ENCODE measurements around the gene WDR17.
"Not testable (repeated sequence)": the region's sequence is repeated elsewhere in the genome, so short reads cannot be mapped to it uniquely, and the experiment has no call there.

WDR17 gene

DNA sequence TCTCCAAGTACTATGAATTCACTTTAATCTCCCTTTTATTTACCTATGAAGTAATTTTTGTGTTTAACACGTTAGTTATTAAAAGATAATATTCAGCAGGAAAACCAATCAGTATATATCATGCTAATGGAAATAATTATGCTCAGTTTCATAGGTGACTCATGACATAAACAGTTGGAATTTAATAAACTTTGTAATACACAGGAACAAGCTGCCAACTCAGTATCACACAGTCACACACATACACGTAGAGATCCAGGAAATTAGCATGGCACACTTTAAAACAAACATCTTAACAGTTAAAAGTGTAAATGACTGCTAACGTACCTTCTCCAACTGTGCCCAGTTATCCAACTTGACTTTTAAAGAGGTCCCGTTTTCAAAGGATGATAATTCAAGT, 127.5 kb downstream of the WDR17 start:
- no peak for DNase-seq (ENCODE audit: low spot score)

DNA sequence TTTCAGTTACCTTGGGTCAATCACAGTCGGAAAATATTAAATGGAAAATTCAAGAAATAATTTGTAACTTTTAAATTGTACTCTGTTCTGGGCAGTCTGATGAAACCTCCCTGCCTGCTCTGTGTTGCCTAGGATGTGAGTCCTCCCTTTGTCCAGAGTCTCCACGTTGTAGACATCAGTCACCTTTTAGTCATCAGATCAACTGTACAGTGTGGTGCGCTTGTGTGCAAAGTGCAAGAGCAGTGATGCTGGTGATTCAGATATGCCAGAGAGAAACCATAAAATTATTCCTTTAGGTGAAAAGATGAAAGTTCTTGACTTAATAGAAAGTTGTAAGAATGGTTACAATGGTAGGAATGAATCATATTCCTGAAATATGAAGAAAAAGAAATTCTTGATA, 128.3 kb downstream of the WDR17 start:
- DNase-seq (ENCODE audit: low spot score): no peak

DNA sequence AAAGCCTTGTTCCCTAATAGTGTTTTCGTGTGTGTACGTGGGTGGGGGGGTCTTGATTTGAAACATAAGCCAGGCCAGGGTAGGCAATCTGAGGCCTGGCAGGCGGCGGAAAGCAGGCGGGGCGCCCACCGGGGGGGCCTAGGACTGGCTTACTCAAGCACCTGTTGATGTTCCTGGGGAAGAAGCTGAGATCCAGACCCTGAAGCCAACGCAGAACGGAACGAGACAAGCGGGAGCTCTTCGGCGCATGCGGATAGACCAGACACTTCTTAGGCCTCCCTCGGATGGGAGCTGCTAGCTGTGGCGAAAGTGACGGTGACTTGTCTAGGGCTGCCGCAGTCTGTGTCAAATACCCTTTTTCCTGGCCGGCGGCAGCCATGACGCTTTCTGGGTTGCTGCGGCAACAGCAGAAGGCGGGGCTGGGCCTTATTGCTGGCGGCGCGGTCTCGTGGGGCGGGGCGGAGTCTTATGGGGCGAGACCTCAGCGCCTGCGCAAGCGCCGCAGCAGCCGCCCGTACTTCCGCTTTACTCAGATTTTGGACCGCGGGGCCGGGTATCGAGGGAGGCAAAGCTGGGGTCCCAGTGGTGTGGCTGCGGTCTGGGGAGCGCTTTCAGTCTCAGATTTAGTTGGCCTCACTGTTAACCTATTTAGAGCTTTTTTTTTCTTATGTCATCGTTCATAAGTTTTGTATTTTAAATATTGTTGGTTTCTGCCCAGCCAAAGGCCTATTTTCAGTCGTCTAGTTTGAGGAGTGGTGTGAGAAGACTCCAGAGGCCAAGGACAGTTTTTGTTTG, 129.7 kb downstream of the WDR17 start, which contains the start of gene SPATA4:
Gene SPATA4 (minus strand): TSS at position 402 of the 795 bp plus-strand sequence. CDS start 23 bp downstream, at position 379.
- DNase-seq (ENCODE audit: low spot score): peak; percentile 92

DNA sequence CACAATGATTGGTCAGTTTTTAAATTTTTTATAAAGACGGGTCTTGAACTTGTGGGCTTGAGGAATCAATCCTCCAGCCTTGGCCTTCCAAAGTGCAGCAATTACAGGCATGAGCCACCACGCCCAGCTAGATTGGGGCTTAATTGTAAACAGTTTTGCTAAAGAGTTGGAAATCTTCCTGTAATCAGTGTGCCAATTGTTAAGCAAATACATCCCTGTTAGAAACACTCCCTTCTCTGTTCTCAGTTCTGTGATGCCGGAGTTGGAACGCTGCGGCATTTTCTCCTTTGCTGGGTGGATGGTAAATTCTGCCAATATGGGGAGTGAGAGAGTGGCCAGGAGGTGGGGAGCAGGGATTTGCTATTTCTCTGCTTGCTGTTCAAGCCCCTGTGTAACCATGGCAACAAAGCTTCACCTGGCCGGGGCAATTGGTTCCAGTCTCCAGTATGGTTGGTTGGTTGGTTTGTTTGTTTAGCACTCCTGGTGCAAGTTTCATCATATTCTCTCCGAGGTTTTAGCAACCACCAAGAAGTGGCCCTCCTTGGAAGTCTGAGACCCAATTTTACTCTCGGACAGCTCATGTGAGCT, 132.8 kb downstream of the WDR17 start:
- no peak for DNase-seq (ENCODE audit: low spot score)

DNA sequence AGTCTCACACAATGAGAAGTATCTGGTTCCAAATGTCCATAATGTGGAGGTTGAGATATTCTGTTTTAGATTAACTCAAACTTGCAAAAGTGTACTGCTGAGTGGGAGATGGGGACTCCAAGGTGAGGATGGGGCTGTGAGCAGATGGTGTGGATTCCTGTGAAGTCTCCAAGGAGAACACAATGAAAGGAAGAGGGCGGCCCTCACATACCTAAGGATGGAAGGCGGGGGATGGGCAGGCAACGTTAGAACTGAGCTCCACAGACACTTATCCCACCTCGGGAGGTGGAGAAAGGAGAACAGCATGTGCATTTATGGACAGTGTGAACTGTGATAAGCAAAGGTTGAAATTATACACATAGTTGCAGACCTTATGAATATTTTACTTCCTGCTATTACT, 139.7 kb downstream of the WDR17 start:
- DNase-seq (ENCODE audit: low spot score): no peak

DNA sequence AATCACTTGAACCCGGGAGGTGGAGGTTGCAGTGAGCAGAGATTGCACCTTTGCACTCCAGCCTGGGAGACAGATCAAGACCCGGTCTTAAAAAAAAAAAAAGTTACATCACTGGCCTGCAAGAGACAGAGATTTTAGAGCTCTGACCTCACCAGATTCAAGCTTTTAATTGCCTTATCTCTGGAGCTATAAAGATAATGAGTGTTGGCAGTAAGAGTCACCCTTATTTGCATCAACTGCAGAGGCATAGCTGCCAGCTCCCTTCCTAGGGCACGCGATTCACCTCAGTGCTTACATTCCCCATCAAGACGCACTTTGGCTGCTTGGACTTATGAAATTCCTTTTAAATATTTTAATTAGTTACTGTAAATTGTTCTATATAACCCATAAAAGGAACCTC, 142.2 kb downstream of the WDR17 start:
- no peak for DNase-seq (ENCODE audit: low spot score)

DNA sequence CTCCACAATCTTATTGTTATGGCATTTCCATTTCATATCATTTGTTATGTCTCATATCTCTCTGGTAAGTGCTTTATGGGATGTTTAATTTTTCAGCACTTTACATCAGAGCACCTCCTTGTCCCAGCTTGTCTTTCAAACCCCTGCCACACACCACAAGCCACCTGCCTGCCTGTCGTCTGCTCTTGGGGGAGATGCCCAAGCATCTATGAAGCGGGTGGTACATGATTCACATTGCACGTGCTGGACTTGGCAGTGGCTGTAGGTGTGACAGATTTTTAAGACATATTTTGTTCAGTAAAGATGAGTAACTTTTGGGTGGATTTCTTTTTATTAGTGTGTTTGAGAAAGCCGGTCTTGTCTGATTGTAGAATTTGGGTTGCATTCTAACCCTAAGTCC, 143.9 kb downstream of the WDR17 start:
- no peak for DNase-seq (ENCODE audit: low spot score)

DNA sequence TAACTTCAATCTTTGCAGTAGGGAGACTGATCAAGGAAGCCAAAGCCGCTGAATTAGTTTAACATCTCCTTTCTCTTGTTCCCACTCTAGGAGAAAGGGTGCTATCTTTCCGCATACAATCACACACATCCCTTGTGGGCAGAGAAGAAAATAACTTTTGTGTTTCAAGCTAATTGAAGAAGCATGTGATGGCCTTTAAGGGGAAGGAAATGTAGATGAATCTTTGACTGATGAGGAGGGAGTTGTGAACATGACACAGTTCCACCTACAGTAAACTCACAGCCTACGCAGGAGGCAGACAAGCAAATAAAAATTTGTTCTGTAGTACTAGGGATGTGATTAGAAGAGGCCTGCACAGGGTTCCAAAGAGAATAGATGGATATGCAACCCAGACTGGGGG, 144.5 kb downstream of the WDR17 start:
- no peak for DNase-seq (ENCODE audit: low spot score)

DNA sequence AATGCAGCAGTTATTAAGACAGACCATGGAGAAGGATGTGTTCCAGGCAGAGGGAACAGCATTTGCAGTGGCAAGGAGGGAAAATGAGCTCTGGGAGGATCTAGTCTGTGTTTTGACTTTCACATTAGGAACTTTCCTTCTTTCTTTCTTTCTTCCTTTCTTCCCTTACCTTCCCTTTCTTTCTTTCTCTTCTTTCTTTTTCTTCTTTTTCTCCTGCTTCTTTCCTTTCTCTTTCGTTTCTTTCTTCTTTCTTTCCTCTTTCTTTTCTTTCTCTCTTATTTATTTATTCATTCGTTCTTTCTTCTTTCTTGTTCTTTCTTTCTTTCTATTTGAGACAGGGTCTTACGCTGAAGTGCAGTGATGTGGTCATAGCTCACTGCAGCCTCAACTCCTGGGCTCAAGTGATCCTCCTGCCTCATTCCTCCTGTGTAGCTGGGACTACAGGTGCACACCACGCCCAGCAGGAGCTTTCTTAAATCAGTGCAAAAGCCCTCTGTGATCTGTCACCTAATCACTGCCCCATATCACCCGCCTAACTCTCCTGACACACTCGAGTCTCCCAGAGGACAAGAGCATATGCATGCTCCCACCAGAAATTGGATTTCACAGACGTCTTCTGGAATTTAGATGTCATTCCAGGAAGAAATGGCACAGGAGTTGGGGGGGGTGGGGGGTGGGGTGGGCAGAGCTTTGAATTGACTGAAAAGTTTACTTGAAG, 145.1 kb downstream of the WDR17 start:
- no peak for DNase-seq (ENCODE audit: low spot score)

DNA sequence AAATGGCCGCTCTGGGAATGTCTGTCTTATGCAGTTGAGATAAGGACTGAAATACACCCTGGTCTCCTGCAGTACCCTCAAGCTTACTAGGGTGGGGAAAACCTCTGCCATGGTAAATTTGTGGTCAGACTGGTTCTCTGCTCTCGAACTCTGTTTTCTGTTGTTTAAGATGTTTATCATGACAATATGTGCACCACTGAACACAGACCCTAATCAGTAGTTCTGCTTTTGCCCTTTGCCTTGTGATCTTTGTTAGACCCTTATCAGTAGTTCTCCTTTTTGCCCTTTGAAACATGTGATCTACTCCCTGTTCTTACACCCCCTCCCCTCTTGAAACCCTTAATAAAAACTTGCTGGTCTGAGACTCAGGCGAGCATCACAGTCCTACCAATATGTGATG, 146.7 kb downstream of the WDR17 start:
- not testable (repeated sequence) for DNase-seq (ENCODE audit: low spot score)

DNA sequence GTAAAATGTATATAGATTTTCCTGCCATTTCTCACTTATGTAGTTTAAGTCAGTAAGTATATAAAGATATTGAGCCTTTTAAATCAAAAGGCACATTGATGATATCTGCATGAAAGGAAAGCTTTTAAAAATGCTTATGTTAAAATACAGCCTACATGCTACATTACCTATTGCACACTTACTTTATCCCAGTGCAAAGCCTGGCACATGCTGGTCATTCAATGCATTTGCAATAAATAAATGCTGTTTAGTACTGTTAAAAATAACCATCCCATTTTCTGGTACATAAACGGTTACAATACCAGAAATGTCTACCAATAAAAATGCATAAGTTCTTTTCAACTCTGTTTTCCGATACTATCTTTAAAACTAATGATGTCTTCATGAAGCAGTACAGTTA, 151.9 kb downstream of the WDR17 start:
- DNase-seq (ENCODE audit: low spot score): no peak

DNA sequence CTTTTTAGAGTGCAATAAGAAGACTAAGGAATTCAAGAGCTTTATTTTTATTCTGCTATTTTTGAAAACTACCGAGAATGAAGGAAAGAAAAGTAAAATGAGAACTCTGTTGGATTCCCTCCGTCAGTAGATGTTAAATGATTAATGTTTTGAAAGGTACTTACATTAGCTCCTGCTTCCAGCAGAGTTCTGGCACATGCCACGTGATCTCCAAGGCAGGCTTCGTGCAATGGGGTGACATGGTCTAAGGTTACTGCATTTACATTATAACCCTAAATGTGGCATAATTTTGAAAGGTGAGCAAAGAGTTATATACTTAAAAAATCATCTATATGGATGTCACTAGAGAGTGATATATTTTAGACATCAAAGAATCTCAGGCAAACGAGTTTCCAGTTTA, 156.5 kb downstream of the WDR17 start:
- DNase-seq (ENCODE audit: low spot score): no peak

DNA sequence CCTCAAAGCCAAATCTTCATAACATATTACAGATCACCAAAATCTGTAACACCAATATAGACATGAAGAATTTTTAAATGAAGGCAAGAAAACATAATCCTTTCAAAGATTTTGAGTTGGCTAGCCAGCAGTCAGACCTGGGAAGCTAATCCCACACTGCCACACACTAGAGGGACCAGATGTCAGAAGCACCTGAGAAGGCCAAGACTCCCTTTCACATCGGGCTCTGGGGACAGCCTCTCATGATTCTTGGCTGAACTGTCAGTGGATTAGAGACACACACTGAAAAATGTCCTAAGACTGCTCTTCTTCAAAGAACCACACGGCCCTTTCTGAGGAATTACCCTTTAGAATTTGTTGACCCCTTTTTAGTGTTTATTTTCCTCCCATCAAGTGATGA, 157.9 kb downstream of the WDR17 start:
- no peak for DNase-seq (ENCODE audit: low spot score)

DNA sequence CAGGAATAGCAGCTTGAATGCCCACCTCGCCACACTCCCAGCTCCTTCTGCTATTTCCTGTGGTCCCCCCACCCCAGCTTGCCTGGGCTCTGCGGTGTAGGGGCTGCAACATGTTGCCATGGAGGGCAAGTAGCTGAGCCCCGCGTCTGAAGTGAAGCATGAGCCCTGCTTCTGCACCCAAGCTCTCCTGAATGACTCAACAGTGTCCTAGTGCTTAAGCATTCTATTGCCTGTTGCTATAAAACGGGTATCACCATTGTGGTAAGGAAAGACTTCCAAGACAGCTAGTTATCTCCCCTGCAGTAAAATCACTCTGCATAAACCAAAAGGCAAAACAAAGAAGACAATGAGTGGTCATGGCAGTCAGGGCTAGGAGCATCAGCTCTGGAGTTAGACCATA, 161.1 kb downstream of the WDR17 start:
- DNase-seq (ENCODE audit: low spot score): no peak

DNA sequence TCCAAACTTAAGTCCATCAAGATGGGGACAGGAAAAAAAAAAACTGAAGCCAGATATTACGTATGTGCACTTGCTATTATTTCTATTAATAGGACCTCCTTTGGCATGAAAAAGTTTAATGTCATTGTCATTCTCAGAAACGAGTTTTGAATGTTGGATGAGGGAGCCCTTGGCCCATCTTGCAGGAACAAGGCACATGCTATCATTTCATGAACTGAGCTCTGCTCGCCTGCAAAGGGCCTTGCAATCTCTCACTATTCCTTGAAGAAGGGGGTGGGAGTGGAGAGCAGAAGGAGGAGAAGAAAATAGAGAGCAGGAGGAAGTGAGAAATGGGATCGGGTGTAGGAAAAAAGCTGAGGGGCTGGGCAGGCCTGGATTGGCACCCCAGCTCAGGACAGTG, 164.0 kb downstream of the WDR17 start:
- DNase-seq (ENCODE audit: low spot score): peak; percentile 34

Measured in cerebellar cortex (tissue), 1 donor.